ENCODE results near the gene DNAJC1.
A peak's percentile ranks its signal among the peaks of the same experiment; 100 is the strongest.
"Not testable (repeated sequence)": the region's sequence is repeated elsewhere in the genome, so short reads cannot be mapped to it uniquely, and the experiment has no call there.

The DNAJC1 gene

GRCh38 chr10:22003177-22003963 is at the start of gene DNAJC1:
Gene DNAJC1 (minus strand): TSS chr10:22003730. CDS start chr10:22003434, 296 bp downstream.
- peak; percentile 97 for DNase-seq (ENCODE audit: low read depth)

- DNase-seq (ENCODE audit: low read depth), result no peak
These were observed 49.5 kb upstream of the DNAJC1 start for GRCh38 chr10:22053048-22053447.

- DNase-seq (ENCODE audit: low read depth), result no peak
These were observed 46.1 kb upstream of the DNAJC1 start for GRCh38 chr10:22049635-22050034.

GRCh38 chr10:22047812-22048211 is 44.3 kb upstream of the DNAJC1 start:
- no peak for DNase-seq (ENCODE audit: low read depth)

GRCh38 chr10:22043327-22043633 is 39.8 kb upstream of the DNAJC1 start:
- DNase-seq (ENCODE audit: low read depth), result no peak

GRCh38 chr10:22042557-22043326 is 39.2 kb upstream of the DNAJC1 start:
- DNase-seq (ENCODE audit: low read depth), result no peak

- DNase-seq (ENCODE audit: low read depth), result no peak
These were observed 30.8 kb upstream of the DNAJC1 start for GRCh38 chr10:22034333-22034732.

- not testable (repeated sequence) for DNase-seq (ENCODE audit: low read depth)
These were observed 28.7 kb upstream of the DNAJC1 start for GRCh38 chr10:22032268-22032667.

GRCh38 chr10:22030421-22030820 is 26.9 kb upstream of the DNAJC1 start:
- DNase-seq (ENCODE audit: low read depth), result no peak

- DNase-seq (ENCODE audit: low read depth), result no peak
These were observed 26.1 kb upstream of the DNAJC1 start for GRCh38 chr10:22029445-22030236.

GRCh38 chr10:22027364-22028238 is 24.1 kb upstream of the DNAJC1 start:
- DNase-seq (ENCODE audit: low read depth), result no peak

- no peak for DNase-seq (ENCODE audit: low read depth)
These were observed 22.8 kb upstream of the DNAJC1 start for GRCh38 chr10:22026287-22026686.

GRCh38 chr10:22023508-22023907 is 20.0 kb upstream of the DNAJC1 start:
- no peak for DNase-seq (ENCODE audit: low read depth)

- DNase-seq (ENCODE audit: low read depth), result peak; percentile 29
These were observed 18.9 kb upstream of the DNAJC1 start for GRCh38 chr10:22022257-22023032.

- not testable (repeated sequence) for DNase-seq (ENCODE audit: low read depth)
These were observed 17.6 kb upstream of the DNAJC1 start for GRCh38 chr10:22021144-22021543.

- no peak for DNase-seq (ENCODE audit: low read depth)
These were observed 13.9 kb upstream of the DNAJC1 start for GRCh38 chr10:22017283-22018020.

GRCh38 chr10:22016046-22016705 is 12.6 kb upstream of the DNAJC1 start:
- DNase-seq (ENCODE audit: low read depth), result no peak

- DNase-seq (ENCODE audit: low read depth), result no peak
These were observed 7.5 kb upstream of the DNAJC1 start for GRCh38 chr10:22010973-22011408.

GRCh38 chr10:22010539-22010938 is 7.0 kb upstream of the DNAJC1 start:
- no peak for DNase-seq (ENCODE audit: low read depth)
